HG03025 (cell line): ENCODE data around the gene BLM.
"Not testable (repeated sequence)": the region's sequence is repeated elsewhere in the genome, so short reads cannot be mapped to it uniquely, and the experiment has no call there.

Experiments used
- ATAC-seq: cut with Tn5 transposase; IDR thresholded peaks from one replicate; pipeline ENCODE4 v1.9.1; 2021; ENCODE audit warnings: mild to moderate bottlenecking, moderate library complexity; ENCODE audit not compliant: unreplicated experiment, low FRiP score

Gene BLM

GRCh38 chr15:90720131-90720530 lies 3.0 kb downstream of the BLM start:
- no peak for ATAC-seq

DNA sequence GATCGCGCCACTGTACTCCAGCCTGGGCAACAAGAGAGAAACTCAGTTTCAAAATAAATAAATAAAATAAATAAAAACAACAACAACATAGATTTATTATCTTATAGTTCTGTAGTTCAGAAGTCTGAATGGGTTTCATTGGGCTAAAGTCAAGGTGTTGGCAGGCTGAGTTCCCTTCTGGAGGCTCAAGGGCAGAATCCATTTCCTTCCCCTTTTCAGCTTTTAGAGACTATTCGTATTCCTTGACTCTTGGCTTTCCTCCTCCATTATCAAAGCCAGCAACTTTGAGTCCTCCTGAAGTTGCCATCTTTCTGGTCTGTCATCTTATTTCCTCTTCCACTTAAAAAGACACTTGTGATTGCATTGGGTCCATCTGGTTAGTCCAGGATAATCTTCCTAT lies 12.1 kb downstream of the BLM start:
- no peak for ATAC-seq

DNA sequence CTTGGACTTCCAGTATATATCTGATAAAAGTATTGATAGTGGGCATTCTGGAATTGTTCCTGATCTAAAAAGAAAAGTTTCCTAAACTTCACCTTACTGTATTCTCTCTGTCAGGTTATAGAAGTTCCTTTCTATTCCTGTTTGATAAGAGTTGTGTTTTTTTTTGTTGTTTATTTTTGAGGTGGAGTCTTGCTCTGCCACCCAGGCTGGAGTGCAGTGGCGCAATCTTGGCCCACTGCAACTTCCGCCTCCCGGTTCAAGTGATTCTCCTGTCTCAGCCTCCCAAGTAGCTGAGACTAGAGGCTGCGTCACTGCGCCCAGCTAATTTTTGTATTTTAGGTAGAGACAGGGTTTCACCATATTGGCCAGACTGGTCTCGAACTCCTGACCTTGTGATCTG lies 13.1 kb downstream of the BLM start:
- no peak for ATAC-seq

DNA sequence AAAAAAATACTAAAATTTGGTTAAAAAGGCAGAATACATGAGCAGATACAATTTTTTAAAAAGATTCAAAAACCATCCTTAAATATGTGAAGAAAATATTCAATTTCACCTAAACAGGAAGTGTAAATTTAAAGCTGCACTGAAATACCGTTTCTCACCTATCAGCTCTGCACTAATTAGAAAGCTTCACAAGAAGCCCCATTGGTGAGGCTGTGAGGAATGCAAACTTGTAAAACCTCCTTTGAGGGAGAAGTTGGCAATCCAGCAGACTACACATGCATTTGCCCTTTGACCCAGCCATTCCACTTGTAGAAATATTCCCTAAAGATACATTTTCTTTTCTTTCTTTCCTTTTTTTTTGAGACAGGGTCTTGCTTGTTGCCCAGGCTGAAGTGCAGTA lies 18.8 kb downstream of the BLM start:
- no peak for ATAC-seq

DNA sequence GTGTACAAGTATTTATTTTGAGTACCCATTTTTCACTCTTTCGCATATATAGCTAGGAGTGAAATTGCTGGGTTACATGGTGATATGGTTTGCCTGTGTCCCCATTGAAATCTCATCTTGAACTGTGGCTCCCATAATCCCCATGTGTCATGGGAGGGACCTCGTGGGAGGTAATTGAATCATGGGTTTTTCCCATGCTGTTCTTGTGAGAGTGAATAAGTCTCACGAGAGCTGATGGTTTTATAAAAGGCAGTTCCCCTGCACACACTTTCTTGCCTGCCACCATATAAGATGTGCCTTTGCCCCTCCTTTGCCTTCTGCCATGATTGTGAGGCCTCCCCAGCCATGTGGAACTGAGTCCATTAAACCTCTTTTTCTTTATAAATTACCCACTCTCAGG lies 23.4 kb downstream of the BLM start:
- not testable (repeated sequence) for ATAC-seq

DNA sequence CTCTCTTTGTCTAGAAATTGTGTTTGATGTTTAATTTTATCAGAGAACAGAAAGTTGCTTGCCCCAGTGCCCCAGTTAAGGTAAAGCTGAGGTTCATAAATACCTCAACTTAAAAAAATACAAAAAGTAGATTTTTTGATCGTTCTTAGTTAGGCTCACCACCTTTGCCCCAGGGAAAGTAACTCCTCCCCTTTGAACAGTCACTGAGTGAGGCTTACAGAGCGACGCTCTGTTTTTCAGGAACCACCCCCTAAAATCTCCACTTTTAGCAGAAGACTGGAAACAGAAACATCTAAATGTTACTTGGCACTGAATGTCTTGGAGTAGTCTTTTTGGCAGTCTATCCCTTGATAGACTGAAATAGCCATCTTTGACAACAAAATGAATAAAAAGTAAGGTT lies 24.9 kb downstream of the BLM start:
- ATAC-seq, result no peak

GRCh38 chr15:90743407-90743806 lies 26.3 kb downstream of the BLM start:
- ATAC-seq, result no peak

GRCh38 chr15:90744759-90745402 lies 27.7 kb downstream of the BLM start:
- no peak for ATAC-seq

GRCh38 chr15:90749754-90750153 lies 32.6 kb downstream of the BLM start:
- ATAC-seq, result no peak

DNA sequence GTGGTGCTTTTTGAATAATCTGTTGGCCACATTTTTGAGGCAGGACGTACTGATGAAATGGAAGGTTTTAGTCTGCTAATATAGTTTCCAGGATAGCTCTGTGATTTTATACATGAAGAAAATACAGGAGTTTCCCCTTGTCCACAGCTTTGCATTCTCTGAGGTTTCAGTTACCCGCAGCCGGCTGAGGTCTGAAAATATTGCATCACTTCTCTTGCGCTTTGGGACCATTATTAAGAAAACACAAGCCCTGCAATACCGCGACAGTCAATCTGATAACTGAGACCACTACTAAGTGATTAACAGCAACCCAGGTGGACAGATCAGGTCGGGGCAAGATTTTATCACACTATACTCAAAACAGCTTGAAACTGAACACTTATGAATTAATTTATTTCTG lies 33.0 kb downstream of the BLM start:
- no peak for ATAC-seq

GRCh38 chr15:90751300-90751825 lies 34.2 kb downstream of the BLM start:
- ATAC-seq, result no peak

GRCh38 chr15:90756916-90757315 lies 39.8 kb downstream of the BLM start:
- no peak for ATAC-seq

DNA sequence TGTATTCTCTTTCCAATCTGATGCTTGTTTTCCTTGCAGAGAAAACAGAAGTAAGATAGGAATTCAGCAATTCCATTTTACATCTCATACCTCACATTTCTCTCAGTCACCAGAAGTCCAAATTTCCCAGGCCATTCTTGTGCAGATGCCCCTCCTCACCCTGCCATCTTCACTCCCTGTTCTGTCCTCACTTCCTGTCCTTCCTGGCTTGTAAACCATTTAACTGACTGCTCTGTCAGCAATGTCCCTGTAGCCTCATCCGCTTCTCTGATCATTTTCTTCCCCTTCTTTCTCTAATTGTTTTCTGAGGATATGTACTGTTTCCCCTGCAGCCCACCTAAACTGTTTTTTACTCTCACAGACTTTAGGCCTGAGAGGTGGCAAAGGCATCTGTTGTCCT lies 40.3 kb downstream of the BLM start:
- no peak for ATAC-seq

GRCh38 chr15:90760661-90761232 lies 43.6 kb downstream of the BLM start:
- ATAC-seq, result no peak

DNA sequence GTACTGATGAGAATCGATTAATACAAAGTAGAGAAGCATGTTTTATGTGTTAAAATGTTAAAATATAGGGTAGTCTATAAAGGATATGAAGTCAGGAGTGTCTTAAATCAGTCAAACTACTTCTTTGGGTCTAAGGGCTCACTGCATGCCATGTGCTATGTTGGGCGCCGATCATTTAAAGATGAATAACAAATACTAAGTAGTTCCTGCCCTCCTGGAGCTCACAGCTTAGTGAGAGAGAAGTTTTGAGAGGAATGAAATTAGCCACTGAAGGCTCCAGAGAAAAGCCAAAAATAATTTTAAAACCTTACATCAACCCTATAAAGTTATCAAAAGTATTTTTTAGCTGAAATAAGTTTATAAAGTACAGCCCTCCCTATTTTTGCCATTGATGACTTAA lies 44.5 kb downstream of the BLM start:
- no peak for ATAC-seq

GRCh38 chr15:90762109-90762508 lies 45.0 kb downstream of the BLM start:
- no peak for ATAC-seq

DNA sequence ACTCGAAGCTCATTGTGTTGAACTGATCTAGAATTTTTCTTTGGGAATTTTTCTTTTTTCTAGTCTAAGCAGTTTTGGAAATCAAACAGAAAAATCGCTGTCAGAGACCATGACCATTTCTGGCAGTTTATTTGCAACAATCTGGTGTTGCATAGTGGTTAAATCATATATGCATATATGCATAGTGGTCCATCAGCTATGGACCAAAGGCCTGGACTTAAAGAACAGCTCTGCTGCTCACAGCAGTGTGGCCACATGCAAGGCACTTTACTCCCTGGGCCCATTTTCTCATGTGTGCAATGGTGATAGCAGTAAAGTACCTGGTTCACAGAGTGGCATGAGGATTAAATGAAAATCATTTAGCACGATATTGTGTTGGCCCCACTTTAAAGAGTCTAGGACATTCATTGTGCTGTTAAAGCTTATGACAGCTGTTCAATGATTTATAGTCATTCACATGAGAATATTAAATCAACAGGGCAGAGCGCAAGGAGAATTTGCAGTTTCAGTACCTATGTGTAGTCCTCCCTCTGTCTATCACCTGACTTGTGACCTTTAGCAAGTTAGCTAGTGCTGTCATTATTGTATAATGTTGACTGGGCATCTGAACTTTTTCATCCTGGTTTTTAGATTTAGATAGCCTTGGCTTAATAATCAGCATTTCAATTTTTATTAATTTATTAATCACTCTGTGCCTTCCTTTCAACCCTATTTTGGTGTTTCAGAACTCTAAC lies 46.4 kb downstream of the BLM start:
- ATAC-seq, result no peak

- ATAC-seq, result no peak
These were observed 48.4 kb downstream of the BLM start for GRCh38 chr15:90765531-90765930.

DNA sequence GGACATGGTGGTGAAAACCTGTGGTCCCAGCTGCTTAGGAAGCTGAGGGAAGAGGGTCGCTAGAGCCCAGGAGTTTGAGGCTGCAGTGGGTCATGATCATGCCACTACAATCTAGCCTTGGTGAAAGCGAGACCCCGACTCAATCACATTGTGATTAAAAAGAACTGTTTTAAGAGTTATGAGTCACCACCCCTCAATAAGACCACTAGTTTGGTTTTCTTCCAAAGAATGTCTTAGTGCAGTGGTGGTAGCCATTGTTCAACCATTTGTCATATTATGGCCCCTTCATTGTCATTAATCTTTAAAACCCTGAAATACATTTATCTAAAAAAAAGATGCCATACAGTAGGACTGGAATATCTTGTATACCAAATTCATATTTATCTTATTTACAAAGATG lies 48.8 kb downstream of the BLM start:
- no peak for ATAC-seq

DNA sequence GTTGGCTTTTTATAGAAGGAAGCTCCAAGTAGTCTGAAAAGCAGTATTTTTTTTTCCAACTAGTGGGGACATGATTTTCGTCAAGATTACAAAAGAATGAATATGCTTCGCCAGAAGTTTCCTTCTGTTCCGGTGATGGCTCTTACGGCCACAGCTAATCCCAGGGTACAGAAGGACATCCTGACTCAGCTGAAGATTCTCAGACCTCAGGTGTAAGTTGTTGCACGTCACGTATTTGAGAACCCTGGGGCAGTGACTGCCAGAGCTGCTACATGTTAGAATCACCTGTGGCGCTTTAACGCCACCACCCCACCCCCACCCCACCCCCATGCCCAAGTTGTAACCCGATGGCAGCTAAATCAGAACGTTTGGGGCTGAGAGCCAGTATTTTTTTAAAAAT lies 52.2 kb downstream of the BLM start:
- no peak for ATAC-seq

DNA sequence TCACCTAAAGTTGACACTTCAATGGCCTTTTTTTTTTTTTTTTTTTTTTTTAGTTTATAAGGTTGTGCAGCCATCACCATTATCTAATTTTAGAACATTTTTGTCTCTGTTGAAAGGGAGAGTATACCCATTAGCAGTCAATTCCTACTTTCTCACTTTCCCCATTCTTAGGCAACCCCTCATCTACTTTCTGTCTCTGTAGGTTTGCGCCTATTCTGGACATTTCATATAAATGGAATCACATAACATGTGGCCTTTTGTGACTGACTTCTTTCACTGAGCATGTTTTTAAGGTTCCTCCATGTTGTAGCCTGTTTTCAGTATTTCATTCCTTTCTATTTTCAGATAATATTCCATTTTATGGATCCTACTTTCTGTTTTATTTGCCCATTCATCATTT lies 56.3 kb downstream of the BLM start:
- no peak for ATAC-seq
